ENCODE results near the gene ANO6. TPM values are rescaled to one million over a fixed set of nuclear protein-coding genes. Genes with fewer than 3 reads are reported as not detected.

Gene ANO6
- total RNA-seq, 1 donor from 2014 or later, result 85.0 TPM

GRCh38 chr12:45263587-45263986 lies 47.7 kb downstream of the ANO6 start:
- Histone ChIP-seq H3K4me3 (no peak overlapping the region), H3K36me3 (no peaks in the 10 kb centered on the region), H3K9me3 (no peaks in the 10 kb centered on the region), H3K27ac (no peak overlapping the region), H3K27me3 (no peaks in the 10 kb centered on the region), H3K4me1 (peaks cover 27% of the 10 kb centered on the region)
- no peak for ATAC-seq
- TF ChIP-seq CTCF (IDR thresholded peaks at IDR 0.05), result no peak
- intact Hi-C loops (cut with DNase I), result no loop called here
- DNase-seq, result no peak

- H3K9me3 ChIP-seq, result no peaks in the 10 kb centered on the region
- intact Hi-C loops (cut with DNase I), result no loop called here
- H3K4me3 ChIP-seq, result peak overlapping the region; percentile 15
- H3K4me1 ChIP-seq, result peaks cover 29% of the 10 kb centered on the region
- H3K27ac ChIP-seq, result peak overlapping the region; percentile 58
- peak; percentile 34 for TF ChIP-seq CTCF (IDR thresholded peaks at IDR 0.05)
- H3K36me3 ChIP-seq, result no peaks in the 10 kb centered on the region
- no peaks in the 10 kb centered on the region for H3K27me3 ChIP-seq
- DNase-seq (peak; percentile 76), ATAC-seq (peak; percentile 61)
Measured at GRCh38 chr12:45268672-45269411, 52.9 kb downstream of the ANO6 start.

GRCh38 chr12:45269412-45269751 lies 53.5 kb downstream of the ANO6 start:
- peak overlapping the region; percentile 58 for H3K27ac ChIP-seq
- ATAC-seq (no peak), DNase-seq (no peak)
- H3K4me3 ChIP-seq, result no peak overlapping the region
- TF ChIP-seq CTCF (IDR thresholded peaks at IDR 0.05), result no peak
- no peaks in the 10 kb centered on the region for H3K9me3 ChIP-seq
- intact Hi-C loops (cut with DNase I), result no loop called here
- no peaks in the 10 kb centered on the region for H3K36me3 ChIP-seq
- H3K4me1 ChIP-seq, result peaks cover 29% of the 10 kb centered on the region
- H3K27me3 ChIP-seq, result no peaks in the 10 kb centered on the region

GRCh38 chr12:45270951-45271350 lies 55.1 kb downstream of the ANO6 start:
- no peak for TF ChIP-seq CTCF (IDR thresholded peaks at IDR 0.05)
- Histone ChIP-seq H3K9me3 (no peaks in the 10 kb centered on the region), H3K4me1 (peaks cover 29% of the 10 kb centered on the region), H3K27ac (no peak overlapping the region), H3K27me3 (no peaks in the 10 kb centered on the region), H3K36me3 (no peaks in the 10 kb centered on the region), H3K4me3 (no peak overlapping the region)
- ATAC-seq (no peak), DNase-seq (no peak)
- intact Hi-C loops (cut with DNase I), result no loop called here

- DNase-seq (no peak), ATAC-seq (peak; percentile 92)
- no peak overlapping the region for H3K4me3 ChIP-seq
- no peaks in the 10 kb centered on the region for H3K27me3 ChIP-seq
- H3K4me1 ChIP-seq, result peaks cover 31% of the 10 kb centered on the region
- no peaks in the 10 kb centered on the region for H3K9me3 ChIP-seq
- intact Hi-C loops (cut with DNase I), result no loop called here
- TF ChIP-seq CTCF (IDR thresholded peaks at IDR 0.05), result no peak
- H3K27ac ChIP-seq, result peak overlapping the region; percentile 7
- no peaks in the 10 kb centered on the region for H3K36me3 ChIP-seq
Measured at GRCh38 chr12:45273717-45274271, 57.9 kb downstream of the ANO6 start.
